Measurements from ENCODE around the gene THAP4. TPM values are rescaled to one million over a fixed set of nuclear protein-coding genes. Genes with fewer than 3 reads are reported as not detected.

The THAP4 gene
- total and polyA plus RNA-seq, 2 experiments from 2014 or later: 62.9 to 80.4 TPM

GRCh38 chr2:241668839-241669238 lies 31.9 kb upstream of the THAP4 start (continued):
- TF ChIP-seq, protein P1, sequence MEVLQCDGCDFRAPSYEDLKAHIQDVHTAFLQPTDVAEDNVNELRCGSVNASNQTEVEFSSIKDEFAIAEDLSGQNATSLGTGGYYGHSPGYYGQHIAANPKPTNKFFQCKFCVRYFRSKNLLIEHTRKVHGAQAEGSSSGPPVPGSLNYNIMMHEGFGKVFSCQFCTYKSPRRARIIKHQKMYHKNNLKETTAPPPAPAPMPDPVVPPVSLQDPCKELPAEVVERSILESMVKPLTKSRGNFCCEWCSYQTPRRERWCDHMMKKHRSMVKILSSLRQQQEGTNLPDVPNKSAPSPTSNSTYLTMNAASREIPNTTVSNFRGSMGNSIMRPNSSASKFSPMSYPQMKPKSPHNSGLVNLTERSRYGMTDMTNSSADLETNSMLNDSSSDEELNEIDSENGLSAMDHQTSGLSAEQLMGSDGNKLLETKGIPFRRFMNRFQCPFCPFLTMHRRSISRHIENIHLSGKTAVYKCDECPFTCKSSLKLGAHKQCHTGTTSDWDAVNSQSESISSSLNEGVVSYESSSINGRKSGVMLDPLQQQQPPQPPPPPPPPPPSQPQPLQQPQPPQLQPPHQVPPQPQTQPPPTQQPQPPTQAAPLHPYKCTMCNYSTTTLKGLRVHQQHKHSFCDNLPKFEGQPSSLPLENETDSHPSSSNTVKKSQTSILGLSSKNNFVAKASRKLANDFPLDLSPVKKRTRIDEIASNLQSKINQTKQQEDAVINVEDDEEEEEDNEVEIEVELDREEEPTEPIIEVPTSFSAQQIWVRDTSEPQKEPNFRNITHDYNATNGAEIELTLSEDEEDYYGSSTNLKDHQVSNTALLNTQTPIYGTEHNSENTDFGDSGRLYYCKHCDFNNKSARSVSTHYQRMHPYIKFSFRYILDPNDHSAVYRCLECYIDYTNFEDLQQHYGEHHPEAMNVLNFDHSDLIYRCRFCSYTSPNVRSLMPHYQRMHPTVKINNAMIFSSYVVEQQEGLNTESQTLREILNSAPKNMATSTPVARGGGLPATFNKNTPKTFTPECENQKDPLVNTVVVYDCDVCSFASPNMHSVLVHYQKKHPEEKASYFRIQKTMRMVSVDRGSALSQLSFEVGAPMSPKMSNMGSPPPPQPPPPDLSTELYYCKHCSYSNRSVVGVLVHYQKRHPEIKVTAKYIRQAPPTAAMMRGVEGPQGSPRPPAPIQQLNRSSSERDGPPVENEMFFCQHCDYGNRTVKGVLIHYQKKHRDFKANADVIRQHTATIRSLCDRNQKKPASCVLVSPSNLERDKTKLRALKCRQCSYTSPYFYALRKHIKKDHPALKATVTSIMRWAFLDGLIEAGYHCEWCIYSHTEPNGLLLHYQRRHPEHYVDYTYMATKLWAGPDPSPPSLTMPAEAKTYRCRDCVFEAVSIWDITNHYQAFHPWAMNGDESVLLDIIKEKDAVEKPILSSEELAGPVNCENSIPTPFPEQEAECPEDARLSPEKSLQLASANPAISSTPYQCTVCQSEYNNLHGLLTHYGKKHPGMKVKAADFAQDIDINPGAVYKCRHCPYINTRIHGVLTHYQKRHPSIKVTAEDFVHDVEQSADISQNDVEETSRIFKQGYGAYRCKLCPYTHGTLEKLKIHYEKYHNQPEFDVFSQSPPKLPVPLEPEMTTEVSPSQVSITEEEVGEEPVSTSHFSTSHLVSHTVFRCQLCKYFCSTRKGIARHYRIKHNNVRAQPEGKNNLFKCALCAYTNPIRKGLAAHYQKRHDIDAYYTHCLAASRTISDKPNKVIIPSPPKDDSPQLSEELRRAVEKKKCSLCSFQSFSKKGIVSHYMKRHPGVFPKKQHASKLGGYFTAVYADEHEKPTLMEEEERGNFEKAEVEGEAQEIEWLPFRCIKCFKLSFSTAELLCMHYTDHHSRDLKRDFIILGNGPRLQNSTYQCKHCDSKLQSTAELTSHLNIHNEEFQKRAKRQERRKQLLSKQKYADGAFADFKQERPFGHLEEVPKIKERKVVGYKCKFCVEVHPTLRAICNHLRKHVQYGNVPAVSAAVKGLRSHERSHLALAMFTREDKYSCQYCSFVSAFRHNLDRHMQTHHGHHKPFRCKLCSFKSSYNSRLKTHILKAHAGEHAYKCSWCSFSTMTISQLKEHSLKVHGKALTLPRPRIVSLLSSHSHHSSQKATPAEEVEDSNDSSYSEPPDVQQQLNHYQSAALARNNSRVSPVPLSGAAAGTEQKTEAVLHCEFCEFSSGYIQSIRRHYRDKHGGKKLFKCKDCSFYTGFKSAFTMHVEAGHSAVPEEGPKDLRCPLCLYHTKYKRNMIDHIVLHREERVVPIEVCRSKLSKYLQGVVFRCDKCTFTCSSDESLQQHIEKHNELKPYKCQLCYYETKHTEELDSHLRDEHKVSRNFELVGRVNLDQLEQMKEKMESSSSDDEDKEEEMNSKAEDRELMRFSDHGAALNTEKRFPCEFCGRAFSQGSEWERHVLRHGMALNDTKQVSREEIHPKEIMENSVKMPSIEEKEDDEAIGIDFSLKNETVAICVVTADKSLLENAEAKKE (CRISPR knock-in tag; IDR thresholded peaks at IDR 0.05): no peak

GRCh38 chr2:241668354-241668753 lies 31.4 kb upstream of the THAP4 start:
- 0 out of 2 replicates have a peak, but pooled peaks cover 2% of the 10 kb centered on the region for H3F3A ChIP-seq (replicated peaks; ENCODE audit: low read depth)
- H3K27me3 ChIP-seq (ENCODE audit: insufficient read depth): no peaks in the 10 kb centered on the region
- H3K27ac ChIP-seq (ENCODE audit: low read depth): no peak overlapping the region
- H3K9me2 ChIP-seq (ENCODE audit: insufficient read depth): no peaks in the 10 kb centered on the region
- H3K36me3 ChIP-seq (ENCODE audit: insufficient read depth): peaks cover 4% of the 10 kb centered on the region; the same call in 1 of the 2 replicates
- H3K4me3 Mint-ChIP-seq: no peak overlapping the region
- no peak overlapping the region for H2AFZ ChIP-seq
- H3K4me1 ChIP-seq (ENCODE audit: insufficient read depth): no peaks in the 10 kb centered on the region
- no peak overlapping the region for H3K4me3 ChIP-seq
- H3K36me3 Mint-ChIP-seq (ENCODE audit: low read depth): peaks cover 45% of the 10 kb centered on the region
- H3K4me2 ChIP-seq: no peak overlapping the region
- peaks cover 9% of the 10 kb centered on the region for H3K27me3 Mint-ChIP-seq (ENCODE audit: insufficient read depth, low read depth, poor library complexity)
- no peak for DNase-seq (ENCODE audit: low spot score)
- peaks cover 4% of the 10 kb centered on the region; the same call in 2 of the 3 replicates for H3K4me1 Mint-ChIP-seq
- ATAC-seq: no peak
- H3K27ac Mint-ChIP-seq: no peak overlapping the region
- H3K79me2 ChIP-seq (replicated peaks; ENCODE audit: insufficient read depth): no peaks in the 10 kb centered on the region
- no peaks in the 10 kb centered on the region; the same call in 2 of the 3 replicates for H3K9me3 Mint-ChIP-seq
- peaks cover 4% of the 10 kb centered on the region for H4K20me1 ChIP-seq (replicated peaks; ENCODE audit: insufficient read depth)
- TF ChIP-seq JUNB (IDR thresholded peaks at IDR 0.05; ENCODE audit: unreplicated experiment) (no peak), EZH2 (IDR thresholded peaks at IDR 0.05; ENCODE audit: low read depth, unreplicated experiment) (no peak), ZNF331 (CRISPR knock-in tag; IDR thresholded peaks at IDR 0.05; ENCODE audit: low read depth) (no peak), POLR2AphosphoS5 (IDR thresholded peaks at IDR 0.05; ENCODE audit: low read depth) (no peak), CREB1 (CRISPR knock-in tag; IDR thresholded peaks at IDR 0.05; ENCODE audit: low read depth) (no peak), EZH2phosphoT487 (IDR thresholded peaks at IDR 0.05; ENCODE audit: unreplicated experiment) (no peak), ZNF114 (CRISPR knock-in tag; IDR thresholded peaks at IDR 0.05) (no peak), NANOG (IDR thresholded peaks at IDR 0.05; ENCODE audit: borderline replicate concordance) (no peak)
- TF ChIP-seq, protein P2, sequence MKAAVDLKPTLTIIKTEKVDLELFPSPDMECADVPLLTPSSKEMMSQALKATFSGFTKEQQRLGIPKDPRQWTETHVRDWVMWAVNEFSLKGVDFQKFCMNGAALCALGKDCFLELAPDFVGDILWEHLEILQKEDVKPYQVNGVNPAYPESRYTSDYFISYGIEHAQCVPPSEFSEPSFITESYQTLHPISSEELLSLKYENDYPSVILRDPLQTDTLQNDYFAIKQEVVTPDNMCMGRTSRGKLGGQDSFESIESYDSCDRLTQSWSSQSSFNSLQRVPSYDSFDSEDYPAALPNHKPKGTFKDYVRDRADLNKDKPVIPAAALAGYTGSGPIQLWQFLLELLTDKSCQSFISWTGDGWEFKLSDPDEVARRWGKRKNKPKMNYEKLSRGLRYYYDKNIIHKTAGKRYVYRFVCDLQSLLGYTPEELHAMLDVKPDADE (IDR thresholded peaks at IDR 0.05): no peak
- TF ChIP-seq, protein P3, sequence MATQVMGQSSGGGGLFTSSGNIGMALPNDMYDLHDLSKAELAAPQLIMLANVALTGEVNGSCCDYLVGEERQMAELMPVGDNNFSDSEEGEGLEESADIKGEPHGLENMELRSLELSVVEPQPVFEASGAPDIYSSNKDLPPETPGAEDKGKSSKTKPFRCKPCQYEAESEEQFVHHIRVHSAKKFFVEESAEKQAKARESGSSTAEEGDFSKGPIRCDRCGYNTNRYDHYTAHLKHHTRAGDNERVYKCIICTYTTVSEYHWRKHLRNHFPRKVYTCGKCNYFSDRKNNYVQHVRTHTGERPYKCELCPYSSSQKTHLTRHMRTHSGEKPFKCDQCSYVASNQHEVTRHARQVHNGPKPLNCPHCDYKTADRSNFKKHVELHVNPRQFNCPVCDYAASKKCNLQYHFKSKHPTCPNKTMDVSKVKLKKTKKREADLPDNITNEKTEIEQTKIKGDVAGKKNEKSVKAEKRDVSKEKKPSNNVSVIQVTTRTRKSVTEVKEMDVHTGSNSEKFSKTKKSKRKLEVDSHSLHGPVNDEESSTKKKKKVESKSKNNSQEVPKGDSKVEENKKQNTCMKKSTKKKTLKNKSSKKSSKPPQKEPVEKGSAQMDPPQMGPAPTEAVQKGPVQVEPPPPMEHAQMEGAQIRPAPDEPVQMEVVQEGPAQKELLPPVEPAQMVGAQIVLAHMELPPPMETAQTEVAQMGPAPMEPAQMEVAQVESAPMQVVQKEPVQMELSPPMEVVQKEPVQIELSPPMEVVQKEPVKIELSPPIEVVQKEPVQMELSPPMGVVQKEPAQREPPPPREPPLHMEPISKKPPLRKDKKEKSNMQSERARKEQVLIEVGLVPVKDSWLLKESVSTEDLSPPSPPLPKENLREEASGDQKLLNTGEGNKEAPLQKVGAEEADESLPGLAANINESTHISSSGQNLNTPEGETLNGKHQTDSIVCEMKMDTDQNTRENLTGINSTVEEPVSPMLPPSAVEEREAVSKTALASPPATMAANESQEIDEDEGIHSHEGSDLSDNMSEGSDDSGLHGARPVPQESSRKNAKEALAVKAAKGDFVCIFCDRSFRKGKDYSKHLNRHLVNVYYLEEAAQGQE (IDR thresholded peaks at IDR 0.05; ENCODE audit: unreplicated experiment): no peak
